HepG2 (cell line): Measurements from ENCODE around the gene SMTN. TPM values are rescaled to one million over a fixed set of nuclear protein-coding genes. Genes with fewer than 3 reads are reported as not detected.

ENCODE experiments used
- NFE2L1 ChIP-seq: sonication (generic); formaldehyde crosslinking; IDR thresholded peaks from 2 replicates; pipeline ENCODE4 v1.4.0; 2020; ENCODE audit warnings: missing genetic modification reagents, mild to moderate bottlenecking, borderline replicate concordance
- NPAS2 ChIP-seq: sonication (generic); formaldehyde crosslinking; IDR thresholded peaks from 2 replicates; pipeline ENCODE4 v1.8.0; 2022; ENCODE audit warnings: mild to moderate bottlenecking, missing genetic modification reagents, borderline replicate concordance
- TOE1 ChIP-seq: sonication (generic); formaldehyde crosslinking; IDR thresholded peaks from 2 replicates; pipeline ENCODE4 v1.4.0; 2020; ENCODE audit warnings: mild to moderate bottlenecking, missing genetic modification reagents
- polyA plus RNA-seq, 8 experiments: library from polyadenylated mRNA; depleted of rRNA in 3 of 8; stranded (reverse) in 7 of 8; unstranded in 1 of 8; fragments of >200 nt; fragmentation: Illumina TruSeq in 4 of 8; extraction: Trizol in 4 of 8; gene quantifications; 2 replicates each; pipeline versions ENCODE4 v1.2.1 to v1.2.3, GENCODE V29; 2011 to 2016; ENCODE audit warnings: low read depth in 4 of 8, missing spikeins in 1 of 8, mixed read lengths in 1 of 8; ENCODE audit not compliant: insufficient read depth in 1 of 8
- total RNA-seq, 5 experiments: library from RNA; depleted of rRNA; stranded (reverse); fragments of >200 nt; fragmentation: Illumina TruSeq; extraction: Trizol; gene quantifications; 2 replicates each; pipeline ENCODE4 v1.2.3, GENCODE V29; 2016; ENCODE audit warnings: low read depth in 1 of 5
- TF ChIP-seq, protein P1 (sequence below): sonication (generic); formaldehyde crosslinking; IDR thresholded peaks from 2 replicates; pipeline ENCODE4 v1.4.0; 2020; ENCODE audit warnings: missing genetic modification reagents, borderline replicate concordance
- TF ChIP-seq, protein P2 (sequence below): sonication (generic); formaldehyde crosslinking; IDR thresholded peaks from 2 replicates; pipeline ENCODE4 v1.9.0; 2021; ENCODE audit warnings: missing genetic modification reagents, borderline replicate concordance
- TF ChIP-seq, protein P3 (sequence below): sonication (generic); formaldehyde crosslinking; IDR thresholded peaks from 2 replicates; pipeline ENCODE4 v1.8.0; 2022; ENCODE audit warnings: mild to moderate bottlenecking, missing genetic modification reagents, moderate library complexity
- TF ChIP-seq, protein P4 (sequence below): sonication (generic); formaldehyde crosslinking; IDR thresholded peaks from 2 replicates; pipeline ENCODE4 v1.5.1; 2020; ENCODE audit warnings: mild to moderate bottlenecking, missing genetic modification reagents, borderline replicate concordance
- TF ChIP-seq, protein P5 (sequence below): sonication (generic); formaldehyde crosslinking; IDR thresholded peaks from 2 replicates; pipeline ENCODE4 v1.4.0; 2020; ENCODE audit warnings: missing genetic modification reagents
- TF ChIP-seq, protein P6 (sequence below): sonication (generic); formaldehyde crosslinking; IDR thresholded peaks from 2 replicates; pipeline ENCODE4 v1.4.0; 2020; ENCODE audit warnings: missing genetic modification reagents

SMTN gene
- total and polyA plus RNA-seq, 2 of the 13 experiments (the other 11 are each of a cell fraction or from before 2014, with no cell fraction given) = 14.7 to 26.1 TPM

DNA sequence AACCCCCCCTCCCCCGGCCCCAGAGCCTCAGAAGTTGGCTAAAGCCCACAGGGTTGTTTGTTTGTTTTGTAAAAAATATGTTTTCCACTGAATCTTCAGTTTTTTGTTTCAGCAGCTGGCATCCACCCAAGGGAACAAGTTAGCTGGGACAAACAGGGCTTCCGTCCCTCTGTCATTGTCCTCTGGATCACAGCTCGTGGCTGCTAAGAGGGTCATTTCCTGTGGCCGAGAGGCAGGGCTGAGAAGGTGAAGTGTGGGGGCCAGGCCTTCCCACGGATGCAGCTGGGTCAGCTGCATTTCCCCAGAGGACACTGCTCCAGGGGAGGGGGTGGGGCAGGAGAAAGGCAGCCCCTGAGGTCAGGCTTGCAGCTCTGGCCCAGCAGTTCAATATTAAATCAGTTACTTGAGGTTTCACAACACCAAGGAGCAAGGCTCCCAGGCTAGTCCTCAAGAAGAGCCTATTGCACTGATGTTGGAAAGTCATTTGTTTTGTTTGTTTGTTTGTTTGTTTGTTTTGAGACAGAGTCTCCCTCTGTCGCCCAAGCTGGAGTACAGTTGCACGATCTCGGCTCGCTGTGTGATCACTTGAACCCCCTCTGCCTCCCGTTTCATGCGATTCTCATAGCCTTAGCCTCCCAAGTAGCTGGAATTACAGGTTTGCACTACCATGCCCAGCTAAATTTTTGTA lies 34.4 kb upstream of the SMTN start (continued):
- TF ChIP-seq, protein P1, sequence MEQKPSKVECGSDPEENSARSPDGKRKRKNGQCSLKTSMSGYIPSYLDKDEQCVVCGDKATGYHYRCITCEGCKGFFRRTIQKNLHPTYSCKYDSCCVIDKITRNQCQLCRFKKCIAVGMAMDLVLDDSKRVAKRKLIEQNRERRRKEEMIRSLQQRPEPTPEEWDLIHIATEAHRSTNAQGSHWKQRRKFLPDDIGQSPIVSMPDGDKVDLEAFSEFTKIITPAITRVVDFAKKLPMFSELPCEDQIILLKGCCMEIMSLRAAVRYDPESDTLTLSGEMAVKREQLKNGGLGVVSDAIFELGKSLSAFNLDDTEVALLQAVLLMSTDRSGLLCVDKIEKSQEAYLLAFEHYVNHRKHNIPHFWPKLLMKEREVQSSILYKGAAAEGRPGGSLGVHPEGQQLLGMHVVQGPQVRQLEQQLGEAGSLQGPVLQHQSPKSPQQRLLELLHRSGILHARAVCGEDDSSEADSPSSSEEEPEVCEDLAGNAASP (CRISPR knock-in tag) = no peak
- TF ChIP-seq, protein P2, sequence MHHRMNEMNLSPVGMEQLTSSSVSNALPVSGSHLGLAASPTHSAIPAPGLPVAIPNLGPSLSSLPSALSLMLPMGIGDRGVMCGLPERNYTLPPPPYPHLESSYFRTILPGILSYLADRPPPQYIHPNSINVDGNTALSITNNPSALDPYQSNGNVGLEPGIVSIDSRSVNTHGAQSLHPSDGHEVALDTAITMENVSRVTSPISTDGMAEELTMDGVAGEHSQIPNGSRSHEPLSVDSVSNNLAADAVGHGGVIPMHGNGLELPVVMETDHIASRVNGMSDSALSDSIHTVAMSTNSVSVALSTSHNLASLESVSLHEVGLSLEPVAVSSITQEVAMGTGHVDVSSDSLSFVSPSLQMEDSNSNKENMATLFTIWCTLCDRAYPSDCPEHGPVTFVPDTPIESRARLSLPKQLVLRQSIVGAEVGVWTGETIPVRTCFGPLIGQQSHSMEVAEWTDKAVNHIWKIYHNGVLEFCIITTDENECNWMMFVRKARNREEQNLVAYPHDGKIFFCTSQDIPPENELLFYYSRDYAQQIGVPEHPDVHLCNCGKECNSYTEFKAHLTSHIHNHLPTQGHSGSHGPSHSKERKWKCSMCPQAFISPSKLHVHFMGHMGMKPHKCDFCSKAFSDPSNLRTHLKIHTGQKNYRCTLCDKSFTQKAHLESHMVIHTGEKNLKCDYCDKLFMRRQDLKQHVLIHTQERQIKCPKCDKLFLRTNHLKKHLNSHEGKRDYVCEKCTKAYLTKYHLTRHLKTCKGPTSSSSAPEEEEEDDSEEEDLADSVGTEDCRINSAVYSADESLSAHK (CRISPR knock-in tag) = no peak
- TF ChIP-seq NFE2L1 (CRISPR knock-in tag) = no peak
- TF ChIP-seq, protein P3, sequence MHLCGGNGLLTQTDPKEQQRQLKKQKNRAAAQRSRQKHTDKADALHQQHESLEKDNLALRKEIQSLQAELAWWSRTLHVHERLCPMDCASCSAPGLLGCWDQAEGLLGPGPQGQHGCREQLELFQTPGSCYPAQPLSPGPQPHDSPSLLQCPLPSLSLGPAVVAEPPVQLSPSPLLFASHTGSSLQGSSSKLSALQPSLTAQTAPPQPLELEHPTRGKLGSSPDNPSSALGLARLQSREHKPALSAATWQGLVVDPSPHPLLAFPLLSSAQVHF (CRISPR knock-in tag) = no peak
- TF ChIP-seq TOE1 (CRISPR knock-in tag) = no peak
- TF ChIP-seq, protein P4, sequence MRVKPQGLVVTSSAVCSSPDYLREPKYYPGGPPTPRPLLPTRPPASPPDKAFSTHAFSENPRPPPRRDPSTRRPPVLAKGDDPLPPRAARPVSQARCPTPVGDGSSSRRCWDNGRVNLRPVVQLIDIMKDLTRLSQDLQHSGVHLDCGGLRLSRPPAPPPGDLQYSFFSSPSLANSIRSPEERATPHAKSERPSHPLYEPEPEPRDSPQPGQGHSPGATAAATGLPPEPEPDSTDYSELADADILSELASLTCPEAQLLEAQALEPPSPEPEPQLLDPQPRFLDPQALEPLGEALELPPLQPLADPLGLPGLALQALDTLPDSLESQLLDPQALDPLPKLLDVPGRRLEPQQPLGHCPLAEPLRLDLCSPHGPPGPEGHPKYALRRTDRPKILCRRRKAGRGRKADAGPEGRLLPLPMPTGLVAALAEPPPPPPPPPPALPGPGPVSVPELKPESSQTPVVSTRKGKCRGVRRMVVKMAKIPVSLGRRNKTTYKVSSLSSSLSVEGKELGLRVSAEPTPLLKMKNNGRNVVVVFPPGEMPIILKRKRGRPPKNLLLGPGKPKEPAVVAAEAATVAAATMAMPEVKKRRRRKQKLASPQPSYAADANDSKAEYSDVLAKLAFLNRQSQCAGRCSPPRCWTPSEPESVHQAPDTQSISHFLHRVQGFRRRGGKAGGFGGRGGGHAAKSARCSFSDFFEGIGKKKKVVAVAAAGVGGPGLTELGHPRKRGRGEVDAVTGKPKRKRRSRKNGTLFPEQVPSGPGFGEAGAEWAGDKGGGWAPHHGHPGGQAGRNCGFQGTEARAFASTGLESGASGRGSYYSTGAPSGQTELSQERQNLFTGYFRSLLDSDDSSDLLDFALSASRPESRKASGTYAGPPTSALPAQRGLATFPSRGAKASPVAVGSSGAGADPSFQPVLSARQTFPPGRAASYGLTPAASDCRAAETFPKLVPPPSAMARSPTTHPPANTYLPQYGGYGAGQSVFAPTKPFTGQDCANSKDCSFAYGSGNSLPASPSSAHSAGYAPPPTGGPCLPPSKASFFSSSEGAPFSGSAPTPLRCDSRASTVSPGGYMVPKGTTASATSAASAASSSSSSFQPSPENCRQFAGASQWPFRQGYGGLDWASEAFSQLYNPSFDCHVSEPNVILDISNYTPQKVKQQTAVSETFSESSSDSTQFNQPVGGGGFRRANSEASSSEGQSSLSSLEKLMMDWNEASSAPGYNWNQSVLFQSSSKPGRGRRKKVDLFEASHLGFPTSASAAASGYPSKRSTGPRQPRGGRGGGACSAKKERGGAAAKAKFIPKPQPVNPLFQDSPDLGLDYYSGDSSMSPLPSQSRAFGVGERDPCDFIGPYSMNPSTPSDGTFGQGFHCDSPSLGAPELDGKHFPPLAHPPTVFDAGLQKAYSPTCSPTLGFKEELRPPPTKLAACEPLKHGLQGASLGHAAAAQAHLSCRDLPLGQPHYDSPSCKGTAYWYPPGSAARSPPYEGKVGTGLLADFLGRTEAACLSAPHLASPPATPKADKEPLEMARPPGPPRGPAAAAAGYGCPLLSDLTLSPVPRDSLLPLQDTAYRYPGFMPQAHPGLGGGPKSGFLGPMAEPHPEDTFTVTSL (CRISPR knock-in tag) = 0 out of 2 replicates have a peak, but pooled peaks have one; percentile 20
- TF ChIP-seq, protein P5, sequence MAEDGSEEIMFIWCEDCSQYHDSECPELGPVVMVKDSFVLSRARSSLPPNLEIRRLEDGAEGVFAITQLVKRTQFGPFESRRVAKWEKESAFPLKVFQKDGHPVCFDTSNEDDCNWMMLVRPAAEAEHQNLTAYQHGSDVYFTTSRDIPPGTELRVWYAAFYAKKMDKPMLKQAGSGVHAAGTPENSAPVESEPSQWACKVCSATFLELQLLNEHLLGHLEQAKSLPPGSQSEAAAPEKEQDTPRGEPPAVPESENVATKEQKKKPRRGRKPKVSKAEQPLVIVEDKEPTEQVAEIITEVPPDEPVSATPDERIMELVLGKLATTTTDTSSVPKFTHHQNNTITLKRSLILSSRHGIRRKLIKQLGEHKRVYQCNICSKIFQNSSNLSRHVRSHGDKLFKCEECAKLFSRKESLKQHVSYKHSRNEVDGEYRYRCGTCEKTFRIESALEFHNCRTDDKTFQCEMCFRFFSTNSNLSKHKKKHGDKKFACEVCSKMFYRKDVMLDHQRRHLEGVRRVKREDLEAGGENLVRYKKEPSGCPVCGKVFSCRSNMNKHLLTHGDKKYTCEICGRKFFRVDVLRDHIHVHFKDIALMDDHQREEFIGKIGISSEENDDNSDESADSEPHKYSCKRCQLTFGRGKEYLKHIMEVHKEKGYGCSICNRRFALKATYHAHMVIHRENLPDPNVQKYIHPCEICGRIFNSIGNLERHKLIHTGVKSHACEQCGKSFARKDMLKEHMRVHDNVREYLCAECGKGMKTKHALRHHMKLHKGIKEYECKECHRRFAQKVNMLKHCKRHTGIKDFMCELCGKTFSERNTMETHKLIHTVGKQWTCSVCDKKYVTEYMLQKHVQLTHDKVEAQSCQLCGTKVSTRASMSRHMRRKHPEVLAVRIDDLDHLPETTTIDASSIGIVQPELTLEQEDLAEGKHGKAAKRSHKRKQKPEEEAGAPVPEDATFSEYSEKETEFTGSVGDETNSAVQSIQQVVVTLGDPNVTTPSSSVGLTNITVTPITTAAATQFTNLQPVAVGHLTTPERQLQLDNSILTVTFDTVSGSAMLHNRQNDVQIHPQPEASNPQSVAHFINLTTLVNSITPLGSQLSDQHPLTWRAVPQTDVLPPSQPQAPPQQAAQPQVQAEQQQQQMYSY (CRISPR knock-in tag) = no peak
- TF ChIP-seq NPAS2 (CRISPR knock-in tag) = no peak
- TF ChIP-seq, protein P6, sequence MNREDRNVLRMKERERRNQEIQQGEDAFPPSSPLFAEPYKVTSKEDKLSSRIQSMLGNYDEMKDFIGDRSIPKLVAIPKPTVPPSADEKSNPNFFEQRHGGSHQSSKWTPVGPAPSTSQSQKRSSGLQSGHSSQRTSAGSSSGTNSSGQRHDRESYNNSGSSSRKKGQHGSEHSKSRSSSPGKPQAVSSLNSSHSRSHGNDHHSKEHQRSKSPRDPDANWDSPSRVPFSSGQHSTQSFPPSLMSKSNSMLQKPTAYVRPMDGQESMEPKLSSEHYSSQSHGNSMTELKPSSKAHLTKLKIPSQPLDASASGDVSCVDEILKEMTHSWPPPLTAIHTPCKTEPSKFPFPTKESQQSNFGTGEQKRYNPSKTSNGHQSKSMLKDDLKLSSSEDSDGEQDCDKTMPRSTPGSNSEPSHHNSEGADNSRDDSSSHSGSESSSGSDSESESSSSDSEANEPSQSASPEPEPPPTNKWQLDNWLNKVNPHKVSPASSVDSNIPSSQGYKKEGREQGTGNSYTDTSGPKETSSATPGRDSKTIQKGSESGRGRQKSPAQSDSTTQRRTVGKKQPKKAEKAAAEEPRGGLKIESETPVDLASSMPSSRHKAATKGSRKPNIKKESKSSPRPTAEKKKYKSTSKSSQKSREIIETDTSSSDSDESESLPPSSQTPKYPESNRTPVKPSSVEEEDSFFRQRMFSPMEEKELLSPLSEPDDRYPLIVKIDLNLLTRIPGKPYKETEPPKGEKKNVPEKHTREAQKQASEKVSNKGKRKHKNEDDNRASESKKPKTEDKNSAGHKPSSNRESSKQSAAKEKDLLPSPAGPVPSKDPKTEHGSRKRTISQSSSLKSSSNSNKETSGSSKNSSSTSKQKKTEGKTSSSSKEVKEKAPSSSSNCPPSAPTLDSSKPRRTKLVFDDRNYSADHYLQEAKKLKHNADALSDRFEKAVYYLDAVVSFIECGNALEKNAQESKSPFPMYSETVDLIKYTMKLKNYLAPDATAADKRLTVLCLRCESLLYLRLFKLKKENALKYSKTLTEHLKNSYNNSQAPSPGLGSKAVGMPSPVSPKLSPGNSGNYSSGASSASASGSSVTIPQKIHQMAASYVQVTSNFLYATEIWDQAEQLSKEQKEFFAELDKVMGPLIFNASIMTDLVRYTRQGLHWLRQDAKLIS (CRISPR knock-in tag) = no peak
